Astrocyte (in vitro differentiated cells and primary cell): Measurements from ENCODE around the gene OSBPL1A. TPM values are rescaled to one million over a fixed set of nuclear protein-coding genes. Genes with fewer than 3 reads are reported as not detected.

Experiments
- DNase-seq: peaks from one replicate; pipeline ENCODE4 v3.0.0-alpha.2; 2010; ENCODE audit warnings: low read depth
- FAIRE-seq: peaks from 2 replicates; lab custom pipeline; 2011; peaks lifted over from hg19 to GRCh38; lab: Jason Lieb, UNC
- H2AFZ ChIP-seq: 2 replicates; pipeline ENCODE4 v1.6.0; 2012; ENCODE audit warnings: low read depth, low read length, inconsistent platforms
- H3K27ac ChIP-seq: 2 replicates; pipeline ENCODE4 v1.5.1; 2011; ENCODE audit warnings: low read depth, low read length, inconsistent platforms
- H3K27me3 ChIP-seq: 2 replicates; pipeline ENCODE4 v1.6.0; 2011; ENCODE audit warnings: low read length, inconsistent platforms; ENCODE audit not compliant: insufficient read depth
- H3K36me3 ChIP-seq: 2 replicates; pipeline ENCODE4 v1.5.1; 2011; ENCODE audit warnings: low read length, inconsistent platforms; ENCODE audit not compliant: insufficient read depth
- H3K4me1 ChIP-seq: 2 replicates; pipeline ENCODE4 v1.5.1; 2011; ENCODE audit warnings: low read length, inconsistent platforms; ENCODE audit not compliant: insufficient read depth
- H3K4me2 ChIP-seq: 2 replicates; pipeline ENCODE4 v1.6.0; 2012; ENCODE audit warnings: low read length, inconsistent platforms
- H3K4me3 ChIP-seq: 2 replicates; pipeline ENCODE4 v1.5.1; 2011; ENCODE audit warnings: low read depth, mild to moderate bottlenecking, low read length, inconsistent platforms; ENCODE audit not compliant: insufficient read depth
- H3K79me2 ChIP-seq: 2 replicates; pipeline ENCODE4 v1.6.0; 2012; ENCODE audit warnings: mild to moderate bottlenecking, low read length, inconsistent platforms; ENCODE audit not compliant: insufficient read depth
- H3K9ac ChIP-seq: 2 replicates; pipeline ENCODE4 v1.6.0; 2012; ENCODE audit warnings: mild to moderate bottlenecking, low read length, inconsistent platforms
- H3K9me3 ChIP-seq: 2 replicates; pipeline ENCODE4 v1.5.1; 2012; ENCODE audit warnings: low read depth, mild to moderate bottlenecking, low read length, inconsistent platforms; ENCODE audit not compliant: insufficient read depth
- H4K20me1 ChIP-seq: 2 replicates; pipeline ENCODE4 v1.6.0; 2012; ENCODE audit warnings: low read length, inconsistent platforms; ENCODE audit not compliant: insufficient read depth
- H3K27ac Mint-ChIP-seq: one replicate; pipeline ENCODE4 v1.8.0; 2021; ENCODE audit warnings: mild to moderate bottlenecking, mixed read lengths; ENCODE audit not compliant: unreplicated experiment
- H3K27me3 Mint-ChIP-seq: one replicate; pipeline ENCODE4 v1.8.0; 2021; ENCODE audit warnings: low read depth, mixed read lengths; ENCODE audit not compliant: unreplicated experiment
- H3K36me3 Mint-ChIP-seq: one replicate; pipeline ENCODE4 v1.8.0; 2021; ENCODE audit warnings: low read depth, mixed read lengths; ENCODE audit not compliant: unreplicated experiment
- H3K4me1 Mint-ChIP-seq: one replicate; pipeline ENCODE4 v1.8.0; 2021; ENCODE audit warnings: low read depth, mixed read lengths; ENCODE audit not compliant: unreplicated experiment
- H3K4me3 Mint-ChIP-seq: one replicate; pipeline ENCODE4 v1.8.0; 2021; ENCODE audit warnings: mild to moderate bottlenecking, moderate library complexity, mixed read lengths; ENCODE audit not compliant: unreplicated experiment
- H3K9me3 Mint-ChIP-seq: one replicate; pipeline ENCODE4 v1.8.0; 2021; ENCODE audit warnings: mild to moderate bottlenecking, mixed read lengths; ENCODE audit not compliant: unreplicated experiment
- EZH2 ChIP-seq: IDR thresholded peaks from 2 replicates; pipeline ENCODE4 v1.6.1; 2012; ENCODE audit warnings: mild to moderate bottlenecking, low read length, inconsistent platforms; ENCODE audit not compliant: insufficient read depth
- total RNA-seq: library from RNA; stranded (reverse); gene quantifications from 2 replicates; pipeline ENCODE4 v1.2.1, GENCODE V29; 2021
- TF ChIP-seq, protein P1 (sequence below): IDR thresholded peaks from 2 replicates; pipeline ENCODE4 v1.5.1; 2011; ENCODE audit warnings: low read depth, mild to moderate bottlenecking, inconsistent platforms, low read length, moderate library complexity; ENCODE audit not compliant: insufficient read depth

OSBPL1A gene
- total RNA-seq, 1 donor from 2014 or later: 27.7 TPM

DNA sequence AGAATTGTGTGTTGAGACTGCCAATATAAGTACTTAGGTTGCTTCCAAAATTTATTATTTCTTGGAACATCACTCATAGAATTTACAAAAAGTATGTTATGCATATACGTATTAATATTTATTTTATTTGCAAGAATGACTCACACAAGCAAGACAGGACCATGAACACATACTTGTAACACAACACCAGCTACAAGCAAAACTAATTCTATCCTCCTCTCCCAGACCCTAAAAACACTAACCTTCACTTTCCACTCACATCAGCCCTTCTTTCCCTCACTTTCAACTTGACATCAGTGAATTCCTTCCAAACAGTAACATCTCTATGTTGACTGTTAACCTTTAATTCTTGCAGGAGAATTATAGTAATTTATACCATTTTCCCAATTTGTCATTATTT is 24.3 kb downstream of the OSBPL1A start:
- no peak for FAIRE-seq
- Histone ChIP-seq H3K9ac (no peak overlapping the region), H3K79me2 (no peaks in the 10 kb centered on the region), H2AFZ (no peak overlapping the region), H3K4me1 (no peaks in the 10 kb centered on the region), H3K4me3 (no peak overlapping the region), H3K27ac (no peak overlapping the region), H3K27me3 (no peaks in the 10 kb centered on the region), H3K4me2 (no peak overlapping the region), H3K9me3 (no peaks in the 10 kb centered on the region), H4K20me1 (no peaks in the 10 kb centered on the region), H3K36me3 (no peaks in the 10 kb centered on the region)
- H3K9me3 Mint-ChIP-seq: no peaks in the 10 kb centered on the region
- DNase-seq: no peak
- no peak overlapping the region for H3K4me3 Mint-ChIP-seq
- no peak overlapping the region for H3K27ac Mint-ChIP-seq
- H3K4me1 Mint-ChIP-seq: peaks cover 15% of the 10 kb centered on the region
- peaks cover 15% of the 10 kb centered on the region for H3K36me3 Mint-ChIP-seq
- TF ChIP-seq, protein P1, sequence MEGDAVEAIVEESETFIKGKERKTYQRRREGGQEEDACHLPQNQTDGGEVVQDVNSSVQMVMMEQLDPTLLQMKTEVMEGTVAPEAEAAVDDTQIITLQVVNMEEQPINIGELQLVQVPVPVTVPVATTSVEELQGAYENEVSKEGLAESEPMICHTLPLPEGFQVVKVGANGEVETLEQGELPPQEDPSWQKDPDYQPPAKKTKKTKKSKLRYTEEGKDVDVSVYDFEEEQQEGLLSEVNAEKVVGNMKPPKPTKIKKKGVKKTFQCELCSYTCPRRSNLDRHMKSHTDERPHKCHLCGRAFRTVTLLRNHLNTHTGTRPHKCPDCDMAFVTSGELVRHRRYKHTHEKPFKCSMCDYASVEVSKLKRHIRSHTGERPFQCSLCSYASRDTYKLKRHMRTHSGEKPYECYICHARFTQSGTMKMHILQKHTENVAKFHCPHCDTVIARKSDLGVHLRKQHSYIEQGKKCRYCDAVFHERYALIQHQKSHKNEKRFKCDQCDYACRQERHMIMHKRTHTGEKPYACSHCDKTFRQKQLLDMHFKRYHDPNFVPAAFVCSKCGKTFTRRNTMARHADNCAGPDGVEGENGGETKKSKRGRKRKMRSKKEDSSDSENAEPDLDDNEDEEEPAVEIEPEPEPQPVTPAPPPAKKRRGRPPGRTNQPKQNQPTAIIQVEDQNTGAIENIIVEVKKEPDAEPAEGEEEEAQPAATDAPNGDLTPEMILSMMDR: no peak
- no peak for TF ChIP-seq EZH2
- no peaks in the 10 kb centered on the region for H3K27me3 Mint-ChIP-seq

DNA sequence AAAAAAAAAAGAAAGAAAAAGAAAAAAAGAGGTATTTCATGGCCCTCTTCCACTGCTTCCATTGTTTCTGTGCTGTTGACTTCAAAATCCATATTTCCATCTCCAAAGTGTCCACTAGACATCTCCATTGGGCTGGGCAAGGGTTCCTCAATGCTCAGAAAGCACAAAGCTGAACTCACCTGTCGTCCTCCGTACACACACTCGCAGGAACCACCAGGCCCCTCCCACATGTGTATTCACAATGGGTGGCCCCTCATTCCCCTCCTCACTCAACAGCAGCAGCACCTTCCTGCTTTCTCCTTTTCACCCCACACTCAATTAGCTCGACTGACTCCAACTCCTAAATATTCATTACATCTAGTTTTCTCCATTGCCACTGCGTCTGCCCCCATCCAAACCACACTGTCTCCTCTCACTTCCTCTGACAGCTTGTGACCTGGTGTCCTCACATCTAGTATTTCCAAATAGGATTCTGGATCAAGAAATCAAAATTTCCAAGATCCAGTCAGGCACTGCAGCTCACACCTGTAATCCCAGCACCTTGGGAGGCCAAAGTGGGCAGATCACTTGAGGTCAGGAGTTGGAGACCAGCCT is 25.2 kb downstream of the OSBPL1A start:
- Mint-ChIP-seq H3K4me3 (no peak overlapping the region), H3K27me3 (no peaks in the 10 kb centered on the region), H3K36me3 (peaks cover 16% of the 10 kb centered on the region), H3K27ac (no peak overlapping the region), H3K4me1 (peaks cover 15% of the 10 kb centered on the region), H3K9me3 (no peaks in the 10 kb centered on the region)
- no peak for TF ChIP-seq EZH2
- TF ChIP-seq, protein P1: no peak
- no peak overlapping the region for H2AFZ ChIP-seq
- no peaks in the 10 kb centered on the region for H3K79me2 ChIP-seq
- no peaks in the 10 kb centered on the region for H3K9me3 ChIP-seq
- H3K36me3 ChIP-seq: no peaks in the 10 kb centered on the region
- no peak for DNase-seq
- no peaks in the 10 kb centered on the region for H4K20me1 ChIP-seq
- no peaks in the 10 kb centered on the region for H3K4me1 ChIP-seq
- H3K9ac ChIP-seq: no peak overlapping the region
- H3K27me3 ChIP-seq: no peaks in the 10 kb centered on the region
- H3K4me2 ChIP-seq: no peak overlapping the region
- FAIRE-seq: no peak
- H3K4me3 ChIP-seq: no peak overlapping the region
- H3K27ac ChIP-seq: no peak overlapping the region

DNA sequence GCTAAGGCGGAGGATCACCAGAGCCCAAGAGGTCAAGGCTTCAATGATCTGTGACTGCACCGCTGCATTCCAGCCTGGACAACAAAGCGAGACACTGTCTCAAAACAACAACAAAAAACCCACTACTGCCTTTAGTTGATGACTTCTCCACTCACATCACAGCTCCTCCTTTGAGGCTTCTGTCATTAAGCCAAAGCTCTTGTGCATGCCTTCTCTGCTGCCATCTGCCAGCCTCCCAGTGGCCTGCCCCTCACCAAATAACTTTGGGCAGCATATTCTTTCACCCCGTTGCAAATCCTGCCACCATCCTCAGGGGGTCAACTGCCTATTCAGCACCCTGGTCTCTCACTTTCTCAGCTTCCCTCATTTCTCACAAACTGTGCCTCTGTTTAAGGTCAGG is 27.5 kb downstream of the OSBPL1A start:
- peaks cover 11% of the 10 kb centered on the region for H3K36me3 Mint-ChIP-seq
- H3K9ac ChIP-seq: no peak overlapping the region
- H3K36me3 ChIP-seq: no peaks in the 10 kb centered on the region
- no peaks in the 10 kb centered on the region for H3K27me3 Mint-ChIP-seq
- TF ChIP-seq, protein P1: no peak
- TF ChIP-seq EZH2: no peak
- no peak overlapping the region for H3K4me3 Mint-ChIP-seq
- no peaks in the 10 kb centered on the region for H4K20me1 ChIP-seq
- FAIRE-seq: no peak
- H3K27me3 ChIP-seq: no peaks in the 10 kb centered on the region
- no peaks in the 10 kb centered on the region for H3K79me2 ChIP-seq
- no peak overlapping the region for H3K4me2 ChIP-seq
- H2AFZ ChIP-seq: no peak overlapping the region
- peaks cover 15% of the 10 kb centered on the region for H3K4me1 Mint-ChIP-seq
- no peaks in the 10 kb centered on the region for H3K4me1 ChIP-seq
- DNase-seq: no peak
- no peaks in the 10 kb centered on the region for H3K9me3 ChIP-seq
- no peak overlapping the region for H3K4me3 ChIP-seq
- H3K27ac ChIP-seq: no peak overlapping the region
- no peak overlapping the region for H3K27ac Mint-ChIP-seq
- H3K9me3 Mint-ChIP-seq: no peaks in the 10 kb centered on the region
